HG02571 (cell line): Measurements from ENCODE around the gene ACOT13.
"Not testable (repeated sequence)": the region's sequence is repeated elsewhere in the genome, so short reads cannot be mapped to it uniquely, and the experiment has no call there.

Source experiments
- ATAC-seq: cut with Tn5 transposase; IDR thresholded peaks from one replicate; pipeline ENCODE4 v1.9.1; 2021; ENCODE audit warnings: mild to moderate bottlenecking, moderate library complexity; ENCODE audit not compliant: unreplicated experiment

Gene ACOT13

DNA sequence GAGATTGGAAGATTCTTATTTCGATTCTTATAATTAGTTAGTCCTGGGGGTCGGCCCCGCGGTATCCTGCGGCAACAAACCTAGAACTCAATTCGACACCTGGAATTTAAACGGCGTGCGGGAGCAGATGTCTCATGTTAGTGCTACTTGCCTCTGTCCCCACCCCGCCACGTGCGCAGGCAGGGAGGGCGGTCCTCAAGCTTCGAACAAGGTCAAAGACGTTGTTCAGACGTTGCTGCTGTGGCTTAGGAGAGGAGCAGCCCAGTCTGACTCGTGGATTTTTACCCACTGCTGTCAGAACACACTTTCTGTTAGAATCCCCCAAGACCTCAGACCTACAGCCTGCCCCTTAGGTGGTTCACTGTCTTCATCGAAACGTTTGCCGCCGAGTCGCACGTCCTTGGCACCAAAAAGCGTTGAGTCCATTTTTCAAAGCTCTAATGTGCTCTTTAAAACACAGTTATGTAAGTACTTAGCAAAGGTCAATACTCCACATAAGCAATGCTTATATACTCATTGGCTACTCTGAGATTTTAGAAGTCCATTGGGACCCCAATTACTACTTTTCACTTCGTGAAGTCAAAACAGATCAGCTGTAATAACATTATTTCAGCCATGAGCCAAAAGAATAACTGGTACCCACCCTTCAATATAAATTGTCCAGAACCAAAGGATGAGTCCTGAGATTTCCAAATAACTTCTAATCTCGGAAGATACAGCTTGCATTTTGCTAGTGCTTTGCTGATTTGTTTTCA, 54.8 kb downstream of the ACOT13 start:
- ATAC-seq = peak; percentile 43

DNA sequence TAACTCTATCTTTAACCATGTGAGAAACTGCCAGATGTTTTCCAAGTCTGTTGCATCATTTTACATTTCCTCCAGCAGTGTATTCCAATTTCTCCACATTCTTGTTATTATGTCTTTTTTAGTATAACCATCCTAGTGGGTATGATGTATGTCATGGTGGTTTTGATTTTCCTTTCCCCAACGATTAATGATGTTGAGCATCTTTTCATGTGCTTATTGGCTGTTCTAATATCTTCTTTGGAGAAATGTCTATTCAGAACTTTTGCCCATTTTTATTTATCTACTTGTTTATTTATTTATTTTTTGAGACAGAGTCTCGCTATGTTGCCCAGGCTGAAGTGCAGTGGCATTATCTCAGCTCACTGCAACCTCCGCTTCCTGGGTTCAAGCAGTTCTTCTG, 56.4 kb downstream of the ACOT13 start:
- no peak for ATAC-seq

DNA sequence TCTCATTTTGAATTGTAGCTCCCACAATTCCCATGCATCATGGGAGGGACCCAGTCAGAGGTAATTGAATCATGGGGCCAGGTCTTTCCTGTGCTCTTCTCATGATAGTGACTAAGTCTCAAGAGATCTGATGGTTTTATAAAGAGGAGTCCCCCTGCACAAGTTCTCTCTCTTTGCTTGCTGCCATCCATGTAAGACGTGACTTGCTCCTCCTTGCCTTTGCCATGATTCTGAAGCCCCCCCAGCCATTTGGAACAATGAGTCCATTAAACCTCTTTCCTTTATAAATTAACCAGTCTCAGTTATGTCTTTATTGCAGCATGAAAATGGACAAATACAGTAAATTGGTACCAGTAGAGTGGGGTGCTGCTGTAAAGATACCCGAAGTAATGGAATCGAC, 63.8 kb downstream of the ACOT13 start:
- ATAC-seq = not testable (repeated sequence)

DNA sequence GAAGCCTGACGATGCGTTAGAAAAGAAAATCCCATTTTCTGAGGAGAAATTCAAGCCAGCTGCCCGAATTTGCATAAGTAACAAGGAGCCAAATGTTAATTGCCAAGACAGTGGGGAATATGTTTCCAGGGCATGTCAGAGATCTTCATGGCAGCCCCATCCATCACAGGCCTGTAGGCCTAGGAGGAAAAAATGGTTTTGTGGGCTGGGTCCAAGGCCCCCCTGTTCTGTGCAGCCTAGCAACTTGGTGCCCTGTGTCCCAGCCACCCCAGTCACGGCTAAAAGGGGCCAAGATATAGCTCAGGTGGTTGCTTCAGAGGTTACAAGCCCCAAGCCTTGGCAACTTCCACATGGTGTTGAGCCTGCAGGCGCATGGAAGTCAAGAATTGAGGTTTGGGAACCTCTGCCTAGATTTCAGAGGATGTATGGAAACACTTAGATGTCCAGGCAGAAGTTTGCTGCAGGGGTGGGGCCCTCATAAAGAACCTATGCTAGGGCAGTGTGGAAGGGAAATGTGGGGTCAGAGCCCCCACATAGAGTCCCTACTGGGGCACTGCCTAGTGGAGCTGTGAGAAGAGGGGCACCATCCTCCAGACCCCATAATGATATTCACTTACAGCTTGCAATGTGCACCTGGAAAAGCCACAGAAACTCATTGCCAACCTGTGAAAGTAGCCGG, 64.7 kb downstream of the ACOT13 start:
- ATAC-seq = not testable (repeated sequence)

DNA sequence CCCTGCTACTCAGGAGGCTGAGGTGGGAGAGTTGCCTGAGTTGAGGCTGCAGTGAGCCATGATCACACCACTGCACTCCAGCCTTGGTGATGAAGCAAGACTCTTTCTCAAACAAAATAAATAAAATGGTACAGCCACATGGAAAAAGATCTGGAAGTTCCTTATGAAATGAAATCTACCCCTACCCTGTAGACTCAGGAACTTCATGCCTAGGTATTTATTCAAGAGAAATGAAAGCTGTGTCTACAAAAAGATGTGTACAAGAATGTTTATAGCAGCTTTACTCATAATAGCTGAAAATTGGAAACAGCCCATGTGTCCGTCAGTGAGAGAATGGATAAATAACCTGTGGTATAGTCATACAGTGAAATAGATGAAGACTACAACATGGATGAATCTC, 67.3 kb downstream of the ACOT13 start:
- no peak for ATAC-seq

DNA sequence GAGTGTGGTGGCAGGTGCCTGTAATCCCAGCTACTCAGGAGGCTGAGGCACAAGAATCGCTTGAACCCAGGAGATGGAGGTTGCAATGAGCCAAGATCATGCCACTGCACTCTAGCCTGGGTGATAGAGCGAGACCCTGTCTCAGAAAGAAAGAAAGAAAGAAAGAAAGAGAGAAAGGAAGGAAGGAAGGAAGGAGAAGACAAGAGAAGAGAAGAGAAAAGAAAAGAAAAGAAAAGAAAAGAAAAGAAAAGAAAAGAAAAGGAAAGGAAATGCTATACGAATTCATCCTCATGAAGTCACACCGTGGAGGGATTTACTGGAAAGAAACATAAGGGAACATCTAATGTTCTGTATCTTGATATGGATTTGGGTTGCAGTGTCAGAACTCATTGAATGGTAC, 67.8 kb downstream of the ACOT13 start:
- not testable (repeated sequence) for ATAC-seq

DNA sequence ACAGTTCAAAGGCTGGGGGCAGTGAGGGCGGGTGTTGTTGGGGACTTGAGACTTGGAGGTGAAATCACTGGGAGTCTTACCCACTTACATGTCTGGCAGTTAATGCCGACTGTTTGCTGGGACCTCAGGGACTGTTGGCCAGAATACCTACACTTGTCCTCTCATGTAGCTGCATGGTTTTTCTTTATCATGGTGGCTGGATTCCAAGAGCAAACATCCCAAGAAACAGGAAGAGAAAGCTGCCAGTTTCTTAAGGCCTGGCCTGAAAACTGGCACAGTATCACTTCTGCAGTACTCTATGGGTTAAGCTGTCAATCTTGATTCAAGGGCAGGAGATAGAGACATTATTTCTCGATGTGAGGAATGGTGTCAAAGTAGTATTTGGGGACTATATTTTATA, 71.9 kb downstream of the ACOT13 start:
- ATAC-seq = no peak

DNA sequence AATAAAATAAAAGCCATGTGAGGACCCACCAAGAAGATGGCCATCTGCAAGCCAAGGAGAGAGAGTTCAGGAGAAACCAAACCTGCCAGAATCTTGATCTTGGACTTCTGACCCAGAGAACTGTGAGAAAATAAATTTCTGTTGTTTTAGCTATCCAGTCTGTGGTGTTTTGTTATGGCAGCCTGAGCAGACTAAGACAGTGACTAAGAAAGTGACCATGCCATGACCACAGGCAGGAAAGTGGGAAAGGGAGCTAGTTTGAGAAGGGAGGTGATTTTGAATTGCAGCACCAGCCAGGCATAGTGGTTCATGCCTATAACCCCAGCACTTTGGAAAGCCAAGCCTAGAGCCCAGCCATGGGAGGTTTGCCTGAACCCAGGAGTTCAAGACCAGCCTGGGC, 74.0 kb downstream of the ACOT13 start:
- no peak for ATAC-seq

DNA sequence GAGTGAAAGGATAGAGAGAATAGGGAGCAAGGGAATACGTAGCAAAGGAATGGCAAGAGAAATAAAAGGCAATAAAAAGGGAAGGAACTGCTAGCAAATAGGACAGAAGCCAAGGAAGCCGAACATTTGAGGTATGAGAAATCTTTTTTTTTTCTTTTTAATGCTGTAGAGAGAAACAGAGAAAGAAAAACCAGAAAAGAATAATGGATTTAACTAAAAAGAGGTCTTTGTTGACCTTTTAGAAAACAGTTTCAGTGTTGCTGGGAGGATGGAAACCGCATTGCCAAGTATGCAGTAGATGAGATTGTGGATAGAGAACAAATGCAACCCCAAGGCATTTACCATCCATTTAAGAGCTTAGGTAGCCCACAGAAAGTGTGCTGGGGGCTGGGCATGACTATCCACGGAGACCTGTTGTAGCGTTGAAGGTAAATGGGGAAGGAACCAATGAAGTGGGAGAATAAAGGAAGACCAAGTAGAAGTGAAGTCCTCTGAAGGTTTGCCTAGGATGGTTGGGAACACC, 75.4 kb downstream of the ACOT13 start:
- no peak for ATAC-seq

DNA sequence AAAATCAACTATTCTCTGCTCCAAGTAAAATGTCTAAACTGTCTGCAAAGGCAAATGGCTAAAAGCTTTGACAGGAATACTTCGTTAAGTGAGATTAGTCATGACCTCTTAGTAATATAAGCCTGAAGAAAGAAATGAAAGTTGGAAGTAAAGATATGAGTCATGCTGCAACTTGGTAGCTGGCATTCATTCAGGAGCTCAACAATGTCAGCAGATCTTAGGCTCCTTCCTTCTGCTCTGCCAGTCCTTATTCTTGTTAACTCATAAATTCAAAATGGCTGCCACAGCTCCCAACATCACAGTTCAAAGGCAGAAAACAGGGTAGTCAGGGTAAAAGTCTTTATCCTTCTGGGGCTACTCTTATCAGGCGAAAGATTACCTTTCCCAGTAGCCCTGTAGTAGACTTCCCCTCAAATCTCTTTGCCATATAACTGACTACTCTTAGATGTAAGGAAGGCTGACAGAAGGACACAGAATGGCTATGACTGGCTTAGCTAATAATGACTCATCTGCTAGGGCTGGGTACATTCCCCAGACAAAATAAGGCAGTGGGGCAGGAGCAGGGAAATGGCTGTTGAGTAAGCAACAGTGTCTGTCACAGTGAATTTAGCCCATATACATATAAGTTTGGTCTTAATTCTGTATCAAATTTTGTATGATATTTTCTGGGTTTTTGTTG, 76.5 kb downstream of the ACOT13 start:
- peak; percentile 83 for ATAC-seq

DNA sequence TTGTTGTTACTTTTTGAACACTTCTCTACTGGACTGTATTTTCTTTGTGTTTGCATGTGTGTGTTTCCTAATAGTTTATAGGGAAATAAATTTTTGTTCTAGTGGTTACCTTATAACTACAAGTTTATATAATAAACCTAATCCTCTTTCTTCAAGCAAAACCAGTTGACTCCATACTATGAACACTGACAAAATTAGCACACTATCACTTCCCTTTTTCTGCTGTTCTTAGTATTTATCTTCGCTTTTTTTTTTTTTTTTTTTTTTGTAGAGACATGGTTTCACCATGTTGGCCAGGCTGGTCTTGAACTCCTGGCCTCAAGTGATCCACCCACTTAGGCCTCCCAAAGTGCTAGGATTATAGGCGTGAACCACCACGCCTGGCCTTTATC, 77.1 kb downstream of the ACOT13 start:
- peak; percentile 39 for ATAC-seq

DNA sequence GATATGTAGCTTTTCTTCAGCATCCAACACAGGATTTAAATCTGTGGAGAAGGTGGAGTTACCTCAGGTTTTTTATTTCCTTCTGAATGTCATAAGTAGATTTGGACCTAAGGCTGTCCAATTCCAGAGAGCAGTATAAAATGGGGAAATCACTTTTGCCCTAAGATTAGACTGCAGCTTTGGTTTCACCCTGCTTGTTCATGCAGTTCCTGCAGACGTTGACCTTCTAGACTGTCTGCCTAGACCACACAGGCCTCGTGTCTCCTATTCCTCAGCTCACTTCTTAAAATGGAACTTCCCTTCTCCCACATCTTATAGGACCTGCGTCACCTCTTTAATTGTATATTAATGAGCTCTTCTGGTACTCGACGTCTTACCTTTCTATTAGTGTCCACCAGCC, 78.0 kb downstream of the ACOT13 start:
- ATAC-seq = no peak

DNA sequence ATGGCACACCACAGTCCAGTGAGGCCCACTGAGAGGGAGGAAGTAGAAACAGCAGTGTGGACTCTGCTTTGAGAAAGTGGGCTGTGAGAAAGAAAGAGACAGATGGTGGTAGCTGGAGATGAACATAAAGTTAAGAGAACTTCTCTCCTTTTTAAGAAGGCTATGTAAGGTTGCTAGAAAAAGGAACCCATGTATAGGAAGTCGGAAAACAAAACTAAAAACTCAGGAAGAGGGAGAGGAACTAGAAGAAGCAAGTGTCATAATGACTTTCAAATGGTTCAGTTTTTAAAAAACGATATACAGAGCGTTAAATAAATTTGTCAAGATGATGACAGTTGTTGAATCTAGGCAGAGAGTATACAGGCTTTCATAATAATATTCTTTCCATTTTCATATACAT, 82.4 kb downstream of the ACOT13 start:
- no peak for ATAC-seq

DNA sequence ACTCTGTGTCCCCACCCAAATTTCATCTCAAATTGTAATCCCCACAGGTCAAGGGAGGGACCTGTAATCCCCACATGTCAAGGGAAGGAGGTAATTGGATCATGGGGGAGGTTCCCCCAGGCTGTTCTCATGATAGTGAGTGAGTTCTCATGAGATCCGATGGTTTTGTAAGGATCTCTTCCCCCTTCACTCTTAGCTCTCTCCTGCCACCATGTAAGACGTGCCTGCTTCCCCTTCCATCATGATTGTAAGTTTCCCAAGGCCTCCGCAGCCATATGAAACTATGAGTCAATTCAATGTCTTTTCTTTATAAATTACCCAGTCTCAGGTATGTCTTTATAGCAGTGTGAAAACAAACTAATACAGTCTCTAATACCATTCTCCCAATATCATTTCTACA, 84.0 kb downstream of the ACOT13 start:
- not testable (repeated sequence) for ATAC-seq

DNA sequence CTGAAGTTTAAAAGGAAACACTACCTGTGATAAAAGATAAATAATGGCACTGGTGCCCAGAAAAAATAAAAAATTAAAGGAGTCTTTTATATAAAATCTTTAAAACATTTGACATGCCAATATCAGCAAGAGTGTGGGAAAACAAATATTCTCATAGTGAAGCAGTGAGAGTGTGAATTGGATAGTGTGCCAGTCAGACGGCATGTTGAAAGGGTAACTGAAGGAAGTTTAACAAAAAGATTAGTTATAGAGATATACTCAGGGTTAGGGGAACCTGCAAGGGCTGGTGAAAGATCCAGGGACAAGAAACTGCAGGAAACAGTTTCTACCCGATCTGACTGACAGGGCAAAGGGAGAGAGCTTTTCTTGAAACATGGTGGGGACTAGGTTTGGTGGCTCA, 85.6 kb downstream of the ACOT13 start:
- ATAC-seq = no peak

DNA sequence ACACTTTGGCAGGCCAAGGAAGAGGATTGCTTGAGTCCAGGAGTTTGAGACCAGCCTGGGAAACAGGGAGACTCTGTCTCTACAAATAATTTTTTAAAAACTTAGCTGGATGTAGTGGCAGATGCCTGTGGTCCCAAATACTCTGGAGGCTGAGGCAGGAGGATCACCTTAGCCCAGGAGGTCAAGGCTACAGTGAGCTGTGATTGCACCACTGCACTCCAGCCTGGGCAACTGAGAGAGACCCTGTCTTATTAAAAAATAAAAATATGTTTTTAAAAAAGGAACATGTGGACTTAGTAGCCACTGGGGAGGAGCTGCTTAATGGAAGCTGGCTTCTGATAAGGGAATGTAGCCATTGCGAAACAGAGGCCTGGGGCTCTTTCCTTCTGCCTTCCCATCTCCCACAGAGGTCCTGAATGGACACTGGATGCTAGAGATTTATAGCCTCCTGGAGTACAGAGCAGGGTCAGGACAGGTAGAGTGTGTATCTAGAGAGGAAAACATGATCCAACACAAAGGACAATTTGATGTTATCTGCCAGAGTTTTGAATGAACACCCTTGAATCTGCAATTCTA, 86.1 kb downstream of the ACOT13 start:
- no peak for ATAC-seq

DNA sequence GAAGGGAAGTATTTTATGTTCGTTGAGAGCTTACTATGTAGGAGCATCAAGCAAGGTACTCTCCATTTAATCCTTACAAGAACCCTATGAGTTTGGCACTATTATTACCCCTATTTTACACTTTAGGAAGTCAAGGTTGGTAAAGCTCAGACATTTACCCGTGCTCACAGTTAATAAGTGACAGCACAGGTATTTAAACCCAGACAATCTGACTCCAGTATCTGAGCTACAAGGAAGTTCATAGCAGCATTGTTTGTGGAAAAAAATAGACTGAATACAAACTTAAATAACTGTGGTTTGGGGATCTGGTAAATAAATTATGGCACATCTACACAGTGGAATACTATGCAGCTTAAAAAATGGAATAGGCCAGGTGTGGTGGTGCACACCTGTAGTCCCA, 86.7 kb downstream of the ACOT13 start:
- ATAC-seq = no peak

DNA sequence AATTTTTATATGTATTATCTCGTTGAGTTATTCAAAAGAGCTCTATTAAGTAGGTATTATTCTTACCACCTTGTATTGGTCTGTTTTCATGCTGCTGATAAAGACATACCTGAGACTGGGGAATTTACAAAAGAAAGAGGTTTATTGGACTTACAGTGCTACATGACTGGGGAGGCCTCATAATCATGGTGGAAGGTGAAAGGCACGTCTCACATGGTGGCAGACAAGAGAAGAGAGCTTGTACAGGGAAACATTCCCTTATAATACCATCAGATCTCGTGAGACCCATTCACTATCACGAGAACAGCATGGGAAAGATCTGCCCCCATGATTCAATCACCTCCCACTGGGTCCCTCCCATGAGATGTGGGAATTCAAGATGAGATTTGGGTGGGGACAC, 87.5 kb downstream of the ACOT13 start:
- ATAC-seq = not testable (repeated sequence)
